ENCODE results near the gene MEIS2.

DNA sequence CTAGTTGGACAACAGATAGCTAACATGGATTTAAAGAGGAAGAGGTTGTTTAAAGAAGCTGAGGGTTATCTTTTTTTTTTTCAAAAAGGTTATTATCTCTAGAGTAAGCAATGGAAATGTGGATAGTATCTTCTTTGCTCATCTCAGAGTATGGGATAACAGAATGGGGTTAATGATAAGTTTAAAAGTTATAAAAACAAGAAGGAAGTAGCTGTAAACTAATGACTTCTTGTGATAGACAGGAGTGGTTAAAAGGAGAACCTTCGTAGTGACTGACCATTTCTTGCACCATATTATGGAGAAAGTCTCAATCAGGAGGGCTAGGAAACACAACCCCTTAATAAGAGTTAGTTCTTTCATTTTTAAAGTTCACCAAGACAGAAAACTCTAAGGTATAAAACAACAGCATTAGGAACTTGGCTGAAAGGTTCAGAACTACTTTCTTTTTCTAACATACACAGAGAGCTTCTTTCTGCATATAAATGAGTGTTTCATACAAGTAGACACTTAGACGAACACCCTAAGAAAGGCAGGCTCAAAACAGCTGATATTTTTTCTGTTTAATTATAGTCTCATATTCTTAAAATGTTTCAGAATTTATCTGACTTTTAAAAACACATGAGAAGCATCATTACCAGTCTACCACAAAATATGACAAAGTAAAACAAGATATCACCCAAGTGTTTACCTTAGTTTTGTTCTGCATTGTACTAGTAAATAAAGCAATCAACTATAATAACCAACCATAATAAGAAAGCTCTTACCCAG is 140.0 kb downstream of the MEIS2 start:
- TF ChIP-seq, protein P1, sequence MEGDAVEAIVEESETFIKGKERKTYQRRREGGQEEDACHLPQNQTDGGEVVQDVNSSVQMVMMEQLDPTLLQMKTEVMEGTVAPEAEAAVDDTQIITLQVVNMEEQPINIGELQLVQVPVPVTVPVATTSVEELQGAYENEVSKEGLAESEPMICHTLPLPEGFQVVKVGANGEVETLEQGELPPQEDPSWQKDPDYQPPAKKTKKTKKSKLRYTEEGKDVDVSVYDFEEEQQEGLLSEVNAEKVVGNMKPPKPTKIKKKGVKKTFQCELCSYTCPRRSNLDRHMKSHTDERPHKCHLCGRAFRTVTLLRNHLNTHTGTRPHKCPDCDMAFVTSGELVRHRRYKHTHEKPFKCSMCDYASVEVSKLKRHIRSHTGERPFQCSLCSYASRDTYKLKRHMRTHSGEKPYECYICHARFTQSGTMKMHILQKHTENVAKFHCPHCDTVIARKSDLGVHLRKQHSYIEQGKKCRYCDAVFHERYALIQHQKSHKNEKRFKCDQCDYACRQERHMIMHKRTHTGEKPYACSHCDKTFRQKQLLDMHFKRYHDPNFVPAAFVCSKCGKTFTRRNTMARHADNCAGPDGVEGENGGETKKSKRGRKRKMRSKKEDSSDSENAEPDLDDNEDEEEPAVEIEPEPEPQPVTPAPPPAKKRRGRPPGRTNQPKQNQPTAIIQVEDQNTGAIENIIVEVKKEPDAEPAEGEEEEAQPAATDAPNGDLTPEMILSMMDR (IDR thresholded peaks at IDR 0.05), result no peak
- no peak for TF ChIP-seq POLR2A (IDR thresholded peaks at IDR 0.05)

Measured in adrenal gland (tissue), 5 donors.